Measurements from ENCODE around the gene SLC18A2.
A peak's percentile ranks its signal among the peaks of the same experiment; 100 is the strongest.

Gene SLC18A2

GRCh38 chr10:117311261-117311660 lies 70.3 kb downstream of the SLC18A2 start:
- DNase-seq, result no peak

- DNase-seq, result no peak
These were observed 71.5 kb downstream of the SLC18A2 start for GRCh38 chr10:117312430-117312829.

- no peak for DNase-seq
These were observed 72.7 kb downstream of the SLC18A2 start for GRCh38 chr10:117313641-117314040.

- no peak for DNase-seq
These were observed 75.8 kb downstream of the SLC18A2 start for GRCh38 chr10:117316701-117317100.

GRCh38 chr10:117318909-117319308 lies 78.0 kb downstream of the SLC18A2 start:
- no peak for DNase-seq

GRCh38 chr10:117320050-117320665 lies 79.2 kb downstream of the SLC18A2 start:
- peak in 1 of 51 donors; percentile 3 for DNase-seq

- DNase-seq, result no peak
These were observed 81.3 kb downstream of the SLC18A2 start for GRCh38 chr10:117322260-117322659.

GRCh38 chr10:117324367-117324766 lies 83.5 kb downstream of the SLC18A2 start:
- no peak for DNase-seq

GRCh38 chr10:117327262-117327661 lies 86.3 kb downstream of the SLC18A2 start:
- peak in 1 of 51 donors; percentile 2 for DNase-seq

All from hypothalamus (tissue), 51 donors.